ENCODE results near the gene TMA7.

Gene TMA7

DNA sequence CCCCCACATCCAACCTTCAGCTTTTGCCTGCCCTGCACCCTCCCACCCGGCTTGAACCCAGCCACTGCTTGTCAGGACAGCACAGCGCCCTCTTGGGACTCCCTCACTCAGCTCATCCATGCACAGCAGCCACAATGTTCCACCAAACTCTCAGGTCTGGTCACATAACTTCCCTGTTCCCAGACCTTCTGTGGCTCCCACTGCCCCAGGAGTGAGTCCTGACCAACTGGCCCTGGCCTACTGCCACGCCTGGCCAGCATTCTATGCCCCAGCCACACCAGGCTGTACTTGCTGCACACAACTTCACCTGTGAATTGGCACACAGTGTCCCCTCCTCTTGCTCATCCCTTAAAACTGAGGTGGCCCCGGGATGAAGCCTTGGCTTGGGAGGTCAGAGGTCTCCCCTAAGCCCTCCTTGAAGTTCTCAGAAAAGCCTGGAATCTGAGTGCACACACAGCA is 31.2 kb upstream of the TMA7 start:
- POLR2A ChIA-PET = no interaction called here
- TF ChIP-seq, protein P1, sequence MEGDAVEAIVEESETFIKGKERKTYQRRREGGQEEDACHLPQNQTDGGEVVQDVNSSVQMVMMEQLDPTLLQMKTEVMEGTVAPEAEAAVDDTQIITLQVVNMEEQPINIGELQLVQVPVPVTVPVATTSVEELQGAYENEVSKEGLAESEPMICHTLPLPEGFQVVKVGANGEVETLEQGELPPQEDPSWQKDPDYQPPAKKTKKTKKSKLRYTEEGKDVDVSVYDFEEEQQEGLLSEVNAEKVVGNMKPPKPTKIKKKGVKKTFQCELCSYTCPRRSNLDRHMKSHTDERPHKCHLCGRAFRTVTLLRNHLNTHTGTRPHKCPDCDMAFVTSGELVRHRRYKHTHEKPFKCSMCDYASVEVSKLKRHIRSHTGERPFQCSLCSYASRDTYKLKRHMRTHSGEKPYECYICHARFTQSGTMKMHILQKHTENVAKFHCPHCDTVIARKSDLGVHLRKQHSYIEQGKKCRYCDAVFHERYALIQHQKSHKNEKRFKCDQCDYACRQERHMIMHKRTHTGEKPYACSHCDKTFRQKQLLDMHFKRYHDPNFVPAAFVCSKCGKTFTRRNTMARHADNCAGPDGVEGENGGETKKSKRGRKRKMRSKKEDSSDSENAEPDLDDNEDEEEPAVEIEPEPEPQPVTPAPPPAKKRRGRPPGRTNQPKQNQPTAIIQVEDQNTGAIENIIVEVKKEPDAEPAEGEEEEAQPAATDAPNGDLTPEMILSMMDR (IDR thresholded peaks at IDR 0.05; ENCODE audit: control extremely low read depth, extremely low read depth, low read depth, missing control alignments) = no peak
- DNase-seq (ENCODE audit: extremely low spot score) = no peak
- CTCF ChIA-PET = interaction anchor here (1.1 to 30.6 kb wide), 5 partner anchors 9 to 140 kb away, joined by 3 to 863 read pairs (median 3); partner anchors contain the start of genes CCDC51, PLXNB1 and TMA7

DNA sequence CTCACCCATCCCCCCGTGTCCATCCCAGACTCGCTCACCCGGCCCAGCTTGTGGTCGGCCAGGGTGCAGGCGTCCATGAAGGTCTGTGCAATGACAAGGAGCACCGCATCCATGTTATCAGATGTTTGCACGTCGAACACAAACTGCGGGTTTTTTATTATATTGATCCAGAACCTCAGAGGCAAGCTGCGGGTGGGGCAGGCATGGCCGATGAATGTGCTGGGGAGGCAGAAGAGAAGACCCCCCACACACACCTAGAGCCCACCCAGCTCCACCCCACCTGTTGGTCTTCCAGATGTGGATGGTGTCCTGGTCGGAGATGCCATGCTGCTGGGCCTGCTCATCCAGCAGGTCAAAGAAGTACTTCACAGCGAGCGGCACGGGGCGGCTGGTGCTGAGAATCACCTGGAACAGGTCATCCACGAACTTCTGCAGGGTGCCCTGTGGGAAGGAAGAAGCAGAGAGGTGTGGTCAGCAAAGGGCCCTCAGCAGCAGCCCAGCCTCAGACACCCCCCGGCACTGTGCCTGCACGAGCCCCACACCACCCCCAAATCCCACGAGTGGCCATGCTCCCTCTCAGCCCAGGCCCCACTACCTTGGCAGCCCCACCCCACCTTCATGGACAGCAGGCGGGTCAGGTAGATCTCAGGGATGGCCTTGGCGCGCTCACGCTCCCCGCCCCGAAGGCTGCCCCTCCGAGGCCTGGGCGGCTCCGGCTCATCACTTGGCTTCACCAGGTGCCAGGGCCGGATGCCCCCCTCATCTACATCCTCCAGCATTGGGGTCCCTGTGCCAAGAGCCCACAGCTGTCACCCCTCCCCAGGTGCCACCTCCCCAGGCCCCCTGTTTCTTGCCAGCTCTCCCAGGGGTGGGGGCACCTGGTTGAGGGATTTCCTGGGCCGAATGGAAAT is 30.5 kb upstream of the TMA7 start:
- TF ChIP-seq, protein P1 (IDR thresholded peaks at IDR 0.05; ENCODE audit: control extremely low read depth, extremely low read depth, low read depth, missing control alignments) = no peak
- ChIA-PET POLR2A (no interaction called here), CTCF (interaction anchor here (1.3 to 30.6 kb wide), 4 partner anchors 10 to 139 kb away, joined by 3 to 863 read pairs (median 30); partner anchors contain the start of genes CCDC51, PLXNB1 and TMA7)
- no peak for DNase-seq (ENCODE audit: extremely low spot score)

DNA sequence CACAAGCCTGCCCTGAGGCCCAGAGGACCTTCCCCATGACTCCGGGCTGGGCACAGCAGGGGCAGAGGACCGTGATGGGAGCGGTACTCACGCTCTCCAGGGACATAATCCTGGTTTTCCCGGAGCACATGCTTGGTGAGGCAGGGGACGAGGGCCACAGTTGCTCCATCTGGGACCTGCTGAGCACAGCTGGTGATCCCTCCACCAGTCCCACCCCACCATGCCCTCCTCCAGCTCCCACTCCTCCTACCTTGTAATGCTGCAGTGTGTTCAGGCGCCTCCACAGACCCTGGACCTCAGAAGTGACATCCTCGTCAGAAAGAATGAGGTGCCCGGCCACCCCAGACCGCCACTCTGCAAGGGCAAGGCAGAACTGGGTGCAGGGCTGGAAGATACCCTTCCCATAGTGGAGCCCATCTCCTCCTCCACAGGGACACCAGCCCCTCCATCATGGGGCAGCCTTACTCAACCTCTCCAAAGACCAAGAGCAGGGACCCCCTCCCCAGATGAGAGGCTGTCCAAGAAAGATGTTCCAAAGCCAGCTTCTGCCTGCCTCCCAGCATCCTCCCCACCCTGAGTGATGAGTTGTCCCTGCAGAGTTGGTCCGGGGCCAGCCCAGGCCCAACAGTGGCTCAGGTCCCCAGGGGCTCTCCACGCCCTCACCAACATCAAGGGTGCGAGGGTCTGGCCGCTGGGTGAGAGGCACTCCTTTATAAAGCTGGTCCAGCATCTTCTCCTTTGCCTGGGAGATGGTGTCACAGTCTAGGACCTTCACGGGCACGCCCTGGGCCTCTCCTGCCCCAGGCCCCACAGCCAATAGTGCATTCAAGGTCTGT is 29.6 kb upstream of the TMA7 start:
- POLR2A ChIA-PET = no interaction called here
- no peak for DNase-seq (ENCODE audit: extremely low spot score)

DNA sequence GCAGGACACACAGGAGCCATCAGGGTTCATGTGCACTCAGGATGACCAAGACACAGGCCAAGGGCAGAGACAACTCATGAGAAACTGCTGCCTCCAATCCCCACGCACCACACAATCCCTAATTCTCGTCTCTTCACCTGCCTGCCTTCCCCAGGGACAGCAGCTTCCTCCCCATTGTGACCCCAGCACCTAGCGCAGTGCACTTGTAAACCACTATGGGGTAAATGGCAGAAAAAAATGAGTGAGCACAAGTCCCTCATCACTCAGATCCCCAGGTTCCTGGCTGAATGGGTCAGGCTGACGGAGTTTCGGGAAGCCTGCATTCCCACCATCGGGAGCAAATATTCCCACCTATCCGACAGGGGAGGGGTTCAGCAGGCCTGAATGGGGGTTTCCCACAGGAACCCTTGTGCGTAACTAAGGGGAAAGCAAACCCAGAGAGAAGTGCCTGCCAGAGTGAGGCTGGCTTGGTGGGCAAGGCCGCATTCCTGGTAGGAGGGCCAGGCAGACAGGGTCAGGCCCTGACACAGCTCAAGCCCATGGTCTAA is 28.9 kb upstream of the TMA7 start:
- TF ChIP-seq, protein P1 (IDR thresholded peaks at IDR 0.05; ENCODE audit: control extremely low read depth, extremely low read depth, low read depth, missing control alignments) = no peak
- CTCF ChIA-PET = interaction anchor here (0.9 to 30.6 kb wide), 4 partner anchors 8 to 137 kb away, joined by 3 to 863 read pairs (median 30); partner anchors contain the start of genes CCDC51, PLXNB1 and TMA7
- POLR2A ChIA-PET = no interaction called here
- DNase-seq (ENCODE audit: extremely low spot score) = no peak

More for the DNA sequence above, 29.6 kb upstream of the TMA7 start:
- TF ChIP-seq, protein P1 (IDR thresholded peaks at IDR 0.05; ENCODE audit: control extremely low read depth, extremely low read depth, low read depth, missing control alignments) = no peak
- CTCF ChIA-PET = interaction anchor here (0.9 to 30.6 kb wide), 3 partner anchors 10 to 137 kb away, joined by 3 to 863 read pairs (median 57); partner anchors contain the start of genes CCDC51, PLXNB1 and TMA7

DNA sequence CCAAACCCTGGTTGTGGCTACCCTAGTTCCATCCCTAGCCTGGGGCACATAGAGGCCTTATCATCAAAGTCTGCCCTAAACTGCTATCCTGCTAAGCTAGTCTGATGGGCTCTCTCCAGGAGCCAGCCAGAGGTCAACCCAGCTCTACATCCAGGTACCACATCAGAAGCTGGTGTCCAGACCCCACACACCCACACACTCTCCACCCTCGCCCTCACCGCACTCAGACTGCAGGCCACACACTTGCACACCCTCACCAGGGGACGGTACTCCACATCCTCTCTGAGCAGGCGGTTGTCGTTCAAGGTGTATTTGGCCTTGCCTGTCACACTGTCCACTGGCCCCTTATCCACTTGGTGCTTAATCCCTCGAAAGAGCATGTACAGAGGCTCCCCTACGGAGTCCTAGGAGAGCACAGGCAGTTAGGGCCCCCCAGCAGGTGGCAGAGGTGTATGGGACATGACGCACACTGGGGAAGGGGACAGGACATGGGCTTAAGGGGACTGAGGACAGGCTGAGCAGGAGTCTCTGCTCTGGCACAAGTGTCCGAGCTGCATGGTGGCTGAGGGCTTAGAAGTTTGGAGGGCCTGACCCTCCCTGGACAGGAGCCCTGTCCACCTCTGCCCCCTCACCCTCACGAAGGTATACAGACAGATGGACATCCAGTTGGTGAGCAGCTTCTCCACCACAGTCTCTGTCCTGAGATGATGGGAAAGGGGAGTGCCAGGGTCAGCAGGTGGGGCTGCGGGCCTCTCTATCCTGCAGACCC is 28.3 kb upstream of the TMA7 start:
- ChIA-PET POLR2A (no interaction called here), CTCF (interaction anchor here (0.9 to 30.6 kb wide), 4 partner anchors 9 to 138 kb away, joined by 3 to 863 read pairs (median 30); partner anchors contain the start of genes CCDC51, PLXNB1 and TMA7)
- TF ChIP-seq, protein P1 (IDR thresholded peaks at IDR 0.05; ENCODE audit: control extremely low read depth, extremely low read depth, low read depth, missing control alignments) = no peak
- DNase-seq (ENCODE audit: extremely low spot score) = no peak

All from GM10248 (cell line).